C4-2B (cell line): ENCODE measurements around the gene SMIM5.

Experiments used
- ZFX ChIP-seq: fragments of 450-650 bp; IDR thresholded peaks from 2 replicates; pipeline ENCODE4 v1.6.1; 2017
- TF ChIP-seq, protein P1 (sequence below): fragments of 450-650 bp; conservative IDR thresholded peaks from 2 replicates; pipeline ENCODE4 v1.5.1; 2017; ENCODE audit warnings: mild to moderate bottlenecking

DNA sequence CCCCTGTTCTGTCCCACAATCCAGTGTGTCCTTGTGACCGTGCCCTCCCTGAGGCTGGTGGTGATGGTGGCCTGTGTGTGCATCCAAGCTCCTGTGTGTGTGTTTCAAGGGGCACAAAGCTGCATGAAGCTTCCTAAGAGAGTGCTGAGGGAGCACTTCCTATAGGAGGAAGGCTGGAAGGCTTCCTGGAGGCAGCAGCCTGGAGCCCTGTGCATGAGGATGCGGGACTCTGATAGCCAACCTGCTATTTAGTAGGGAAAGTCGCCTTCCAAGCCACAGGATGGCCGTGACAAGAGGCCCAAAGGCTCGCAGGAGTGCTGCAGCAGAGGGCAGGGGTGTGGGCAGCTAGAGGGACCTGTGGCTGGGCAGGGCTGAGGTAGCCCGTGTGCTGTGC is 37.3 kb upstream of the SMIM5 start:
- TF ChIP-seq, protein P1, sequence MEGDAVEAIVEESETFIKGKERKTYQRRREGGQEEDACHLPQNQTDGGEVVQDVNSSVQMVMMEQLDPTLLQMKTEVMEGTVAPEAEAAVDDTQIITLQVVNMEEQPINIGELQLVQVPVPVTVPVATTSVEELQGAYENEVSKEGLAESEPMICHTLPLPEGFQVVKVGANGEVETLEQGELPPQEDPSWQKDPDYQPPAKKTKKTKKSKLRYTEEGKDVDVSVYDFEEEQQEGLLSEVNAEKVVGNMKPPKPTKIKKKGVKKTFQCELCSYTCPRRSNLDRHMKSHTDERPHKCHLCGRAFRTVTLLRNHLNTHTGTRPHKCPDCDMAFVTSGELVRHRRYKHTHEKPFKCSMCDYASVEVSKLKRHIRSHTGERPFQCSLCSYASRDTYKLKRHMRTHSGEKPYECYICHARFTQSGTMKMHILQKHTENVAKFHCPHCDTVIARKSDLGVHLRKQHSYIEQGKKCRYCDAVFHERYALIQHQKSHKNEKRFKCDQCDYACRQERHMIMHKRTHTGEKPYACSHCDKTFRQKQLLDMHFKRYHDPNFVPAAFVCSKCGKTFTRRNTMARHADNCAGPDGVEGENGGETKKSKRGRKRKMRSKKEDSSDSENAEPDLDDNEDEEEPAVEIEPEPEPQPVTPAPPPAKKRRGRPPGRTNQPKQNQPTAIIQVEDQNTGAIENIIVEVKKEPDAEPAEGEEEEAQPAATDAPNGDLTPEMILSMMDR, result no peak
- TF ChIP-seq ZFX, result no peak
